Stimulated activated CD4-positive, alpha-beta T cell treated with anti-CD3 and anti-CD28 coated beads, TNF-alpha, amount 100 ng/mL, for 4 hours (primary cell): ENCODE results near the gene RYR2.
"Not testable (repeated sequence)": the region's sequence is repeated elsewhere in the genome, so short reads cannot be mapped to it uniquely, and the experiment has no call there.

ENCODE experiments used
- DNase-seq, 3 experiments: peaks; one replicate each; pipeline ENCODE4 v3.0.0-alpha.2; 2020; ENCODE audit warnings: low read depth in 3 of 3

The RYR2 gene

DNA sequence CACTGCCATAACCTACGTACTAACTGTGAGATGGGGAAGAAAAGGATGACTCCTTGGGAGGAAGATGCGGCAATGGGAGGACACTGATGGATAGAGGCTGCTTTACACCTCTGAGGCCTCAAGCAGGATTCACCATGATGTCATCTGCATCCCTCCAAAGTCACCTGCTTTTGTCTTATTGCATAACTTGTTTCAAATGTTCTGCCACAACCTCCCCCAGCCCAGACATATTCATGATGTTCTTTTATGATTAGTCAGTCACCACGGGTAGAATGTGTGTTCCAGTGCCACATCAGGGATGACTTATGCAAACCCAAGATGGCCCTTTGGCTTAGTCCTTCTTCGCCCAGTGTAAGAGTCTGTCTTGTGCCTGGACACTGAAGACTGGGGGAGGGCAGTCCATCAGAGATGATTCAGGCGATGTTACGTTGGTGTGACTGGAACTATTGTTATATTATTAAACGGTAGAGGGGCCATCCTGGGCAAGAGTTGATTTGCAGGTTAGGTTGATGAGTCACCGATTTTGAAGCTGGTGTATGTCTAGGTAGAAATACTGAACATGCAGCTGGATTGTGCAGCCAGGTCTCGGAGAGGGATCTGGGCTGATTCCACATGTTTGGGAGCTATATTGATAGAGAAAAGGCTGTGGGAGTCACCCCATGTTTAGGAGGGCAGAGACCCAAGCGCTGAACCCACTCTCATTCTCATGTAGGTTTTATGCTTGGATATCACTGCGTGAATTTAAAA lies 32.6 kb downstream of the RYR2 start:
- no peak for DNase-seq

DNA sequence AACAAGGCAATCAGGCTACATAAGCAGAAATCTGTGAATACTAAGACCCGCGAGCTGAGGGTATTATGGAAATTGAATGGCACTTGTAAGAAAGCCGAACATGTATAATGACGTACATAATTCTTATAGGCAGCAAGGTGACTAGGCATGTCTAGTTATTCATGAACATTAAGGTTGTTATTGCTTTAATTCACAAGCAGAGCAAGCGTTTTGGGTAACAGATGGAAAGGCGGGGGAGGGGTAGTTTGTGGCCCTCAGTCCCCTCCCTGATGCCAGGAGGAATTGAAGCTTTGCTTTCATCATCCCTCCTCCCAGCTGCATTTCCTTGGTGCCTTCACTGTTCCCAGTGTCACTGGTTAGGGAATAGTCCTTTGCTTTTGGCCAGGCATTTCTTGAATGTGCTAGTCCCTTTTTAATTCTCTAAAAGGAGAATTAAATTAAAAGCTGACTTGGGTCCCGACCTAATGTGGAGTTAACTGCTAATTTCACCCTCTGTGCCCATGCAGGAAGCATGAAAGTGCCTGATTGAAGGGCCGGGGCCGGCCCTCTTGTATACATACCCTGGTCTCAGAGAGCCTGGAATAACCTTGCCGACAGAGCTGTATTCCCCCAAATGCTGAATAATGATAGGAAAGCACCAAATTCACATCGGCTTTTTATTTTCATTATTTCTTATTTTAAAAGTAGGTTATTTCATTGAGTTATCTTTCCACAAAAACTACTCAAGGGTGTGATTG lies 42.5 kb downstream of the RYR2 start:
- DNase-seq: no peak

DNA sequence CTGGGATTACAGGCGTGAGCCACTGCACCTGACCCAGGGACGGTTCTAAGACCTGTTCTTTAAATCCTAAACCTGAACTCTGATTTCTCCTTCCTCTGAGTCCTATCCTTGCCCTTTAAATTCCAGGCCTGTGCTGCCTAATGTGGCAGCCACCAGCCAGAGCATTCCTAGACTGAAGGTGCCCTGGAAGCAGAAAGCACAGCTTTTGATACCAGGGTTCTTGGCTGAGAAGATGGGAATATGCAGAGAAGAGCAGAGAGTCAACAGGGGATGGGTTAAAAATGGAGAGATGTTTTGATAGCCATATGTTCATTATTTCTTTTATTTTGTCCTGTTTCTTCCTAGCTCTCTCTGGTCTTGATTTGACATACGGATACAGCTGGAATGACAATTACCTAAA lies 49.7 kb downstream of the RYR2 start:
- DNase-seq: no peak

DNA sequence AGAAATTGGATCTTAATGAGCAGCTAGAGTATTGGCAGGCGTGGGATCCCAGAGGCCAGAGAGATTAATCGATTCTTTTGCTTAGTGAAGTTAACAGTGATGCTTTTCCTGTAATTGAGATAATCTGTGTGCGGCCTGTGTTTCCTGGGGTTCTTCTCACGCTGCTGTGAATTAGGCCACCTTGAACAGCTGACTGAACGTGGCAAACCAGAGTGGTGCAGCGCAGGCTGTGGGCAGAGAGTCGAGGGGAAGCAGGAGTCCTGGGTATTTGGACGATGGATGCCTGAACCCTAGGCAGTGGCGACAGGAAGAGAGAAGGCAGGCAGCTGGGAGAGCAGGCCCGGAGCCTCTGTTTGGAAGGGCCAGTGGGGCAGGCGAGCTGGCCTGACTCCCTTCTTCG lies 51.7 kb downstream of the RYR2 start:
- DNase-seq: no peak

DNA sequence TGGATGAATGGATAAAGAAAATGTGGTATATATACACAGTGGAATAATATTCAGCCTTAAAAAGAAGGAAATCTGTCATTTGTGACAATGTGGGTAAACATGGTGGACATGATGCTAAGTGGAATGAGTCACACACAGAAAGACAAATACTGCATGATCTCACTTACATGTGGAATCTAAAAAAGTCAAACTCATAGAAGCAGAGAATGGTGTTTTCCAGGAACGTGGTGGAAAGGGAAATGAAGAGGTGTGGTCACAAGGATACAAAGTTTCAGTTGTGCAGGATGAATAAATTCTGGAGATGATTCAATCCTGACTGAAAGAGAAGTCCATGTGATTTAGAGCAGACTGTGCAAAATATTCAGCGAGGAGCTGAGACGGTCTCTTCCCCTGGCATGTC lies 56.6 kb downstream of the RYR2 start:
- no peak for DNase-seq

DNA sequence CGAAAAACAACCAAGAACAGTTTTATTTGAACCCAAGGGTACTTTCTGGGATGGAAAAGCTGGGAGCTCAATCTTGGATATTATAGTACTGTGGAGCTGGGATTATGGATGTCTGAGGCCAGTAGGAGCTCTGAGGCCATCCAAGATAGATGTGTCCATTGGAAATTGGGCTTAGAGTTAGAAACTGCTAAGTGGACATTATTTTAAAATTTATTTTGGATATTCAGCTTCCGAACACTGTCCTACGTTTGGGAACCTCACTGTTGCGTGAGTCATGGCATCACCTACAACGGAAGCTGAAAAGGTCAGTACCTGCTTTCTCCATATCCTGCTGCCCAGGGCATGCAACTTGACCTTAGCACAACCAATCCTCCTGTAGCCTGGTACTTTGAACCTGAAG lies 61.0 kb downstream of the RYR2 start:
- no peak for DNase-seq

DNA sequence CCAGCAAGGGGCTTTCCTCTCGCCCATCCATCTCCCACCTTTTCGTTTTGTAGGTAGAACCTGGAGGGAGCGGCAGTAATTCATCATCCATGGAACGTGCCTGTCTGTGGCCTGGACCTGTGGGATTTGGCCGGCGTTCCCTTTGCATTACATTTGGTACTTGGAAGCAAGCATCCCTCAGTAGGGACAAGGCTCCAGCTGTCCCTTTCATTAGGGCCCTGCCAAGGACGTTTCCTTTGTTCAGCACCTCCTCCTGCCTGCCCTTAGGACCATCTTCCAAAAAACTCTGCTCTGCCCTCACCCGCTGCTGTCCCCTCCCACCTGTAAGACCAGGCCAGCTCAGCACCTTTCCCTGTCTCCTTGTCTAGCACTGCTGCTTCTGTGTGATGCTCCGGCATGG lies 62.1 kb downstream of the RYR2 start:
- DNase-seq: no peak

DNA sequence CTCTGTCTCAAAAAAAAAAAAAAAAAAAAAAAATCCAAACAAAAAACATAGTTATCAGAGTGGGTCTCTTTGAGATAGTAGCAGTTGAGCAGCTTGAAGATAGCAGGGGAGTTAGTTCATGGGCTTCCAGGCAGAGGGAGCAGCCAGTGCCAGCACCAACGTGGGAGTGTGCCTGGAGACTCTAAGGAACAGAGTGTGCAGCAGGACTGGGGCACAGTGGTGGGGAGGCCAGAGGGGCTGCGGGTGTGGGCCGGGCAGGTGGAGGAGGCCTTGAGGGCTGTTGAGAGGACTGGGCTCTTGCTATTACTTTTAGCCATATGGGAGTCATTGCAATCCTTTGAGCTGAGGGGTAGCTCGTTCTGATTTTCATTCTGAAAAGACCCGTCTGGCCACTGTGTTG lies 63.8 kb downstream of the RYR2 start:
- DNase-seq: no peak

DNA sequence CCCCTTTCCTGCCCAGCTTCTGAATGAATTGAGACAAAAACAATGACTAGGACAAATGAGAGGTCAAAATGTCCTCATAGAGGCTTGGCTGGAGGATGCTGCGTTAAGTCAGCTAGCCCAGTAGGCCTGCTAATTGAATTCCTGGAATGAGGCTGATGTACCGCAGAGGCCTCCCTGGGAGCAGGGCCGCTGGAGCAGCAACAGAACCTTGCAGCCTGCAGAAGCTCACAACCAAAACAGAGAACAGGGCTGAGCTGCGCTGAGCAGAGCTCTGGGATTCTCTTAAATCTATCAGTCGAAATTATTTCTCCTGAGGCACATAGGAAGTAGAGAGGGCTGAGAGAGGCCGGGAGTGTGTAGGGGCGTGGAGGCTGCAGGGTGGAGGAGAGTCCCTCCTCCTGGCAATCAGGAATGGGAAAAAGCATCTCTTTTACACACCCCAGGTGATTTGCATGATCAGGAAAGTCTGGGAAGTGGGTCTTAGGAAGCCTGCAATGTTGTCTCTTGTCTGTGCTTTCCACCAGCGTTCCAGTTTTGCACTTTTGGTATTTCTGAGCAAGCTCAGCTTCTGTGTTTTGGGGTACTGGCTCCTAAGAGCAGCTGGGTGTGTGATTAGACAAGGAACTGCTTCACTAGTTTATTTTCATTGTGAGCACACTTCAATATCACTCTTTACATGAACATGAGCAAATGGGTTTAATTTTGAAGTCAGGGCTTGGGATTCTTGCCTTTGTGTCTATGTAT lies 66.5 kb downstream of the RYR2 start:
- no peak for DNase-seq

DNA sequence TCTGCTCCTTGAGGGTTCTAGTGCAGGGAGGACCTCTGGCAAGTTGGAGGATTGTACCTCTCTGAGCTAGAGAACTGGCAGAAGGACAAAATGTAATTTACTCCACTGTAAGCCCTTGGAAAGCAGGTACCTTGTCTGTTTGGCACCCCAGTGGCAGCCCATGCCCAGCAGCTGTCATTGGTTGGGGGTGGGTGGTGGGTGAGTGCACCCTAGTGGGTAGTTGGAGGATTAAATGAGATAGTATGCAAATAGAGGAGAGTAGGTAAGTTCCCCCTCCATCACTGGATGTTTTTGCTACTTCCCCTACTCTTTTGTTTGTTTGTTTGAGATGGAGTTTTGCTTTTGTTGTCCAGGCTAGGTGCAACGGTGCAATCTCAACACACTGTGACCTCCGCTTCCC lies 69.8 kb downstream of the RYR2 start:
- DNase-seq: no peak

DNA sequence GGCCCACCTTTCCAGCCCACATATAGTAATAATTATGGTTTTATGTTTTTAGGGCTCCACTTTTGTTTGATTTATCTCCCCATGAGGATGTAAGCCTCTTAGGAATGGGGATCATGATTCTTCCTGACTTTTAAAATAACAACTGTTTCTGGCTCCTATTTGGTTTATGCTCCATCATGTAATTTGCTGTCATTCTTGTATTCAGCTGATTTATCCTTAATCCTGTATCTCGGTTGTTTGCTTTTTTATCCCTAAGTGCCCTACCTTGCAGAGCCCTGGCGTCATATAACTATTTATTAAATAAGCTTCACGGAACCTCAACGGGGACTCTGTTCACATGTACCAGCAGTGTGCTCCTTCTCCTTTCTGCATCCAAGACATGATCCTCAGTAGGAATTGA lies 70.7 kb downstream of the RYR2 start:
- DNase-seq: no peak

DNA sequence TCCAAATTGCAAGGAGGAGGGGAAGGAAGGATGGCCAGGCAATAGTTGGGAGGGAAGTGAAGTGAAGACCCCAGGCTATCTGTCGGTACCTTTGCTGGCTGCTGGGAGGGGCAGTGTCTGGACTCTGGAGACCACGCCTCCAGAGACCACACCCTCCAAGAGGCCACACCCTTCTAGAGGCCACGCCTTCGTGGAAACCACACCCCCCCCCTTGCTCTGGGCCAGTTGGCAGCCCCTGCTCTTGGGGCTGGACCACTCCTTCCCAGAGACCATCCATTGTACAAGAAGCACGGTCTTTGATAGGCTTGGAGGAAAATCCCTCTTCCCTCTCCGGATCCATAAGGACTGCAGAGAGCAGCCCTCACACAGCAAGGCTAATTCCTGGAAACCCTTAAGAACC lies 73.1 kb downstream of the RYR2 start:
- no peak for DNase-seq

DNA sequence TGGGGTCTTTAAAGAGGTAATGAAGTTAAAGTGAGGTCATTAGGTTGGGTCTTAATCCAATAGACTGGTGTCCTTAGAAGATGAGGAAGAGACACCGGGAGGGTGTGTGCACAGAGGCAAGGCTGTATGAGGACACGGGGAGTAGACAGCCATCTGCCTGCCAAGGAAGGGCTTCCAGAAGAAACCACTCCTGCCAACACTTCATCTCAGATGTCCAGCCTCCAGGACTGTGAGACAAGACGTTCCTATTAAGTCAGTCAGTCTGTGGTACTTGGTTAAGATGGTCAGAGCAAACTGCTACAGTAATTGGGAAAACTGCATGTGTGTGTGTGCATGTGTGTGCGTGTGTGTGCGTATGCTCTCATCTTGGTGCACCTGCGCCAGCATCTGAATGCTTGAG lies 77.1 kb downstream of the RYR2 start:
- DNase-seq: no peak

DNA sequence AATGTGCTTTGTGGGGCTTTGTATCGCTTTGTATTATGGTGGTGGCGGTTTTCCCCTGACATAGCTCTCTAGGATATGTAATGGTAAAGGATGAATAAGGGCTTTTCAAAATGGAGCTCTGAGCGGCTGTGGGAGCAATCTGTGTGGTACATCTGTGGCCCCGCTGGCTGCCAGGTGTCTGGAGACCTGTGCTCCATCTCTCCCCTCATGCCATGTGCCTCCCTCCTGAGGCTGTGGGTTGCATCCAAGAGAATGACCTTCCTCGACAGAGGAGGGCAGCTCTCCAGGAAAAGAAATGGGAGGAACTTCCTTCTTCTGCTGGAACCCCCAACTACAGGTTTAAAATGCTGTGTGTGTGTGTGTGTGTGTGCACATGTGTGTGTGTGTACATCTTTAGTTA lies 78.7 kb downstream of the RYR2 start:
- DNase-seq: no peak

DNA sequence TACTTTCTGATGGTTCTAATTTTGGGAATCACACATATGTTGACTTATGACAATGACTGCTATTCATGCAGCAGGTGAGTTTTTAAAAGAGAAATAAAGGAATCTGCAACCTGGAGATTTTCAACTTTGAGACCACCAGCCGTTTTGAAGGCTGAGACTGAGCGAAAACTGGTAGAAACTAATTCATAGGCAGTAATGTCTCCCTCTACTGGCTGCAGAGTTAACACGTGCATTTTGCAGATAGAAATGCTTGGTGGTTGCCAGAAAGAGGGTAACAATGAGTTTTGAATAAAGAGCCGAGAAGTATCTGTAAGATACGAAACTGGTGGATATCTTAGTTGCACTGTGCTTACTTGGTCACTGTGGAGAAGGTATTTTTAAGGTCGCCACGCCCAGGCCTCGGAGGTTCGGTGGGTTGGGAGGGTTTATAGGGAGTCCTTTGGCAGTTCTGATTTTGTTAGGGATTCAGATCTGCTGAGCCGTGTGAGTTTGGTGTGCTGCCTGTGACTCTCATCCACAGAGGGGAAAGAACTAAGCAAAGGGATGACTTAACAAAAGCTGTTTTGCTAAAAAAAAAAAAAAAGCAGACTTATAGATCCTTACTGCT lies 83.0 kb downstream of the RYR2 start:
- DNase-seq: no peak

DNA sequence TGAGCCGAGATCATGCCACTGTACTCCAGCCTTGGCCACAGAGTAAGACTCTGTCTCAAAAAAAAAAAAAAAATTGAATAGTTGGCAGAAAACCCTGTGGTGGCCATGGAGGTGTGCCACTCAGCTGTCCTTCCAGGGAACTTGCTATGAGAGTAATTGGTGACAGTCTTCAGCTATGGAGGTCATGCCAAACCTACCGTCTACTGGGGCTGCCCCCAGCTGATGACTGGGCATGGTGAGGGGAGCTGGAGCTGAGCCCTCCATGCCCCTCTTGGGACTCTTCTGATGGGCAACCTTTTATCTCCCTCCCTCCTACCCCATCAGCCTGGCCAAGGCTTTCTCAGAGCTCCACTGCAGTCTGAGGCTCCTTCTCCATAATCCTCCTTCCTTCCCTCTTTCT lies 84.2 kb downstream of the RYR2 start:
- DNase-seq: no peak

DNA sequence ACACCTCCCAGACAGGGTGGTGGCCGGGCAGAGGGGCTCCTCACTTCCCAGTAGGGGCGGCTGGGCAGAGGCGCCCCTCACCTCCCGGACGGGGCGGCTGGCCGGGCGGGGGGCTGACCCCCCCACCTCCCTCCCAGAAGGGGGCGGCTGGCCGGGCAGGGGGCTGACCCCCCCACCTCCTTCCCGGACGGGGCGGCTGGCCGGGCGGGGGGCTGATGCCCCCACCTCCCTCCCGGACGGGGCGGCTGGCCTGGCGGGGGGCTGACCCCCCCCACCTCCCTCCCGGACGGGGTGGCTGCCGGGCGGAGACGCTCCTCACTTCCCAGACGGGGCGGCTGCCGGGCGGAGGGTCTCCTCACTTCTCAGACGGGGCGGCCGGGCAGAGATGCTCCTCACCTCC lies 85.3 kb downstream of the RYR2 start:
- not testable (repeated sequence) for DNase-seq

DNA sequence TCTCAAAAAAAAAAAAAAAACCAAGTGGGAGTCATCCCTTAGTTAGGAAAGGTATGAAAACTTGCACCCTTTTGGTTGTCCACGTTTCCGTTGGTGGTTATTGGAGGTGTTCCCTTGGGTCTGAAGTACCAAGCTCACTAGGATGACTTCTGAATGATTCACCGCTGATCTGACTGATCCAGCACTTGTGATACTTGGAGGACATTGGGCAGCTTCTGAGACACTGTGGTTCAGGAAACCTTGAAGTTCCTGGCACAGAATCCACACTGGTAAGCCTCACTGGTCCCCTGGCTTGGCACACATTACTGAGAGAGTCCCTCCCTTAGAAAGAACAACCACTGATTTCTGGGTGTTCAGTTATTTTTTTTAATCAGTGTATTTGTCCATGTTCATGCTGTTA lies 91.9 kb downstream of the RYR2 start:
- no peak for DNase-seq

DNA sequence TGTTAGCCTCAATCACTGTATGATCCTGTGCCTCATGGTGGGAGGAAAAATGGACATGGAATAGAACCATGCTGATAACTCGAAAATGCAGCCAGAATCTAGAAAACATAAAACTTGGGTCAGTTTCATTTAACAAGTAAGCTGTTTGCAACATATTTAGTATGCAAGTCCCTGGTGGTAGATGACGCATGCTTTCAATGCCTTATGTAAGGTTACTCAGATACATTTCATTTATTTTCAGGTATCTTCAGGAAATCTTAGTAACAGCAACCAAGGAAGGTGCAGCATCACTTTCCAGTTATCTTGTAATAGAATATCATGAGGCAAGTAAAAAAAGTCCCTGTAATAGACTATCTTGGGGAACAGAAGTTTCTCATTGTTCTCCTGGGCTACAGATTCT lies 92.9 kb downstream of the RYR2 start:
- DNase-seq: no peak

DNA sequence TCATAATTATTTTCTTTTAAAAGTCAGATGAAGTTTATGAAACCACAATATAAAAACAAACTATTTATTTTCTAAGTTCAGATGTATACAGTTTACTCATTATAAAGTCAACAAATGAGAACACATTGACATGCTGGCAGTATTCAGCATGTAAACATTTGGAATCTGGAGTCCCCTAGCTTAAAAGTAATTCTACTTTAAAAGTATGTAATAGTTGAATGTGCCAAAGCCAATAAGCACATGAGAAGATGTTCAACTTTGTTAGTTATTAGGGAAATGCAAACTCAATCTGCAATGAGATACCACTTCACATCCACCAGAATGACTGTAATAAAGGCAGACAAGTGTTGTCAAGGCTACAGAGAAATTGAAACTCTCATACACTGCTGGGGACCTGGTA lies 96.6 kb downstream of the RYR2 start:
- no peak for DNase-seq

DNA sequence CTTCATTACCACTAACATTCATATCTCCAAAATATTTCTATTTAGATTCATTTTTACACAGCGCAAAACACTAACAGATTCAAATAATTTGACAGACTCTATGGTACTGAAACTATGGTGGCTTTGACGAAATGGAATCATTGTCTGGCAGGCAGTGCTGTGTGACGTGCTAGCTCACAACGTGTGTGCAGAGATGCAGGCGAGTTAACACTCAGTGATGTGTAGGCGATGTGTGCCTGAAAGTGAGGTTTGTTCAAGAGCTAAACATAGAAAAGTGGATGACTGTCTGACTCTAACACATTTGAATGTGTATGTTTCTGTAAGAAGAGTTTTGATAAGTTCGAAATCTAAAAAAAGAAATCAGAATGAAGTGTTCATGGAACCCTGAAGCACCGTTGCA lies 97.7 kb downstream of the RYR2 start:
- no peak for DNase-seq

DNA sequence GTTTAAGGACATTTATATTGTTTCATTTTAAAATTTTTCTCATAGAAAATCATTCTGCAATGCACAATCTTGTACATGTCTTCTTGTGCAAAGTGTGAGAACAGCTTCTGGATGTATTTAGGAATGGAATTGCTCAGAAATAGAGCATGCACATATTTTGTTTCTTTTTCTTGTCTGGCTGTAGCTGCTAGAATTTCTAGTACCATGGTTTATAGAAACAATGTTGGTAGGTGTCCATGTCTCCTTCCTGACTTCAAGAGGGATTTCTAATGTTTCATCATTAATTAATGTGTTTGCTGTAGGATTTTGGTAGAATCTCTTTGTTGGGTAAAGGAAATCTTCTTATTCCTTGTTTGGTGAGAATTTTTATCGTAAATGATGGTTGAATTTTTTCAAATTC lies 99.0 kb downstream of the RYR2 start:
- DNase-seq: no peak

DNA sequence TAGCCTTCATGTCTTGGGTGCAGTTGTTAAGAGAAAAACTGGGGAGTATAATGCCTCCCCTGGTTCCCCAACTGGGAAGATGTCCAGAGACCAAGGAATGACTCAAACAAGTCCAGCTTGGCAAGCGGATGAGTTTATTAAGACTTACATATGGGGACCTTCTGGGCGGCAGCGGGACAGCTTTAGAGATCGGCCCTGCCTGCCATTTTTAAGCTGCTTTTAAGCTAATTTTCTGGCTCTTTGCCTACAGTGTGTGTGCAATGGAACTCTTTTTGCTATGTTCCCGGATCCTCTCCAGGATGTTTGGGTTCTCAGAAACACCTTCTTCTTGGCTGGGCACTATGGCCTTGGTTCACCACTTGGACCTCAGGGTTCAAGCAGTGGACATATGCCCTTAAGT lies 99.5 kb downstream of the RYR2 start:
- DNase-seq: no peak
